ENCODE results near the gene CASP9.
A peak's percentile ranks its signal among the peaks of the same experiment; 100 is the strongest.
"Not testable (repeated sequence)": the region's sequence is repeated elsewhere in the genome, so short reads cannot be mapped to it uniquely, and the experiment has no call there.

Gene CASP9

DNA sequence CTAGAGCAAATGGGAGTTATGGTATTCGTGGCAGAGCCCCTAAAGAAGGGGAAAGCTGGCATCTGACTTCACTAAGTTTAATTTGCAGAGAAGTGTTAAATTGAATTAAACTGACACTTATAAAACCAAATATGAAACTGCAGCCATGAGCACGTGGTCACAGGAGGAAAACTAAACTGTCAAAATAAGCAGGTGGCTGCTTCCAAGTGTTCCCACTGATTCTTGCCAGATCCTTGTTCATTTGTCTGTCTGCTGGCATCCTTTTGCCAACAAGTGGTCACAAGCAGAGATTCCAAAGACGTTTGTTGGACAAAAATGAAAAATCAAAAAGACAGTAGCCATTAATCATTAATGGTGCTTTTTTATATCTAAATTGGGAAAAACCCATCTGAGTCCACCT lies 54.7 kb downstream of the CASP9 start:
- DNase-seq (ENCODE audit: low read depth) = no peak

- DNase-seq (ENCODE audit: low read depth) = no peak
These were observed 55.9 kb downstream of the CASP9 start for GRCh38 chr1:15468145-15468544.

GRCh38 chr1:15466955-15467625 lies 56.9 kb downstream of the CASP9 start:
- not testable (repeated sequence) for DNase-seq (ENCODE audit: low read depth)

DNA sequence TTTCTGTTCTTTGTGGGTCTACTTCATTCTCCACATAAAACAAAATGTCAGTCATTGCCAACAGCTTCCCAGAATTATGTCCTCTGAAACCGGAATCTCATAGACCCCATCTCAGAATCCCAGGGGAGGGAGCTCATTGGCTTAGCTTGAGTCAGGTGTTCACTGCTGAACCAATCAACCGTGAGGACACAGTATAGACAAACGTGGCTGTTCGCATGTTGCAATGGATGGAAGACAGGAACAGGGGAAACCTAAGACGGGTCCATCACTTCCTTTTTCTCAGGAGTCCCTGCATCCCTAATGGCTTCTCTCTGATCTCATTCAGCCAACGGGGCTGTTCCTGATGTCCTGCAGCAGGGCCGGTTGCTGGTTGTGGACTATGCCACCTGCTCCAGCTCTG lies 58.3 kb downstream of the CASP9 start:
- DNase-seq (ENCODE audit: low read depth) = no peak

- DNase-seq (ENCODE audit: low read depth) = not testable (repeated sequence)
These were observed 60.1 kb downstream of the CASP9 start for GRCh38 chr1:15463926-15464322.

DNA sequence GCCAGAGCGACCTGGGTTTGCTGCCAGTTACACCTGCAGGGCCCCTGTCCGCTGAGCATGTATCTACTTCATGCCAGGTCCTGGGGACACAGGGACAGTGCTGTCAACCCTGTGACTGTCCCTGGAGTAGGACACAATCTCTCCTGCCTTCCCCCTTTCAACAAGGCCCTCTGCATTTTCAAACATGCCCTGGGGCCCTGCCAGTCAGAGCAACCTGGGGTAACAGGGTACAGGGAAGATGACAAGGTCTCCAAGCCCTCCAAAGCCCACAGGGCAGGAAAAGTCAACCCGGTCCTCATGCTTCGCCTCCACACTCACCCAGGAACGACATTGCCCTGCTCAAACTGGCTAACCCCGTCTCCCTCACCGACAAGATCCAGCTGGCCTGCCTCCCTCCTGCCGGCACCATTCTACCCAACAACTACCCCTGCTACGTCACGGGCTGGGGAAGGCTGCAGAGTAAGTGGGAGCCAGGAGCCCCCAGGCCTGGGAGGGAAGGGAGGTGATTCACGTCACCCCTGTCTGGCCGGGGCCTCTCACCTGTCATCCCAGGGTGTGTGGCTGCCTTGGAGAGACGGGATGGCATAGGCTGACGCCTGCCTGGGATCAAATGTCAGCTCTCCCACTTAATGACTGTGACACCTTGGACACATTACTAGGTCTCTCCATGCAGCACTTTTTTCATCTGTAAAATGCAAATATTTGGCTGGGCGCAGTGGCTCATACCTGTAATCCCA lies 60.8 kb downstream of the CASP9 start:
- not testable (repeated sequence) for DNase-seq (ENCODE audit: low read depth)

DNA sequence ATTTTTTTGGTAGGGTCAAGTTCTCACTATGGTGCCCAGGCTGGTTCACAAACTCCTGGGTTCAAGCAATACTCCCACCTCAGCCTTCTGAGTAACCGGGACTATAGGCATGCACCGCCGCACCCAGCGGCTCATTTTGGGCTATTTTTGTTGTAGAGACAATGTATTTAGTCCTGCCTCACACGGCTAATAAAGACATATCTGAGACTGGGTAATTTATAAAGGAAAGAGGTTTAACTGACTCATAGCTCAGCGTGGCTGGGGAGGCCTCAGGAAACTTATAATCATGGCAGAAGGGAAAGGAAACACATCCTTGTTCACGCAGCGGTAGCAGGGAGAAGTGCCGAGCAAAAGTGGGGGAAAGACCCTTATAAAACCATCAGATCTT lies 63.3 kb downstream of the CASP9 start:
- DNase-seq (ENCODE audit: low read depth) = no peak

DNA sequence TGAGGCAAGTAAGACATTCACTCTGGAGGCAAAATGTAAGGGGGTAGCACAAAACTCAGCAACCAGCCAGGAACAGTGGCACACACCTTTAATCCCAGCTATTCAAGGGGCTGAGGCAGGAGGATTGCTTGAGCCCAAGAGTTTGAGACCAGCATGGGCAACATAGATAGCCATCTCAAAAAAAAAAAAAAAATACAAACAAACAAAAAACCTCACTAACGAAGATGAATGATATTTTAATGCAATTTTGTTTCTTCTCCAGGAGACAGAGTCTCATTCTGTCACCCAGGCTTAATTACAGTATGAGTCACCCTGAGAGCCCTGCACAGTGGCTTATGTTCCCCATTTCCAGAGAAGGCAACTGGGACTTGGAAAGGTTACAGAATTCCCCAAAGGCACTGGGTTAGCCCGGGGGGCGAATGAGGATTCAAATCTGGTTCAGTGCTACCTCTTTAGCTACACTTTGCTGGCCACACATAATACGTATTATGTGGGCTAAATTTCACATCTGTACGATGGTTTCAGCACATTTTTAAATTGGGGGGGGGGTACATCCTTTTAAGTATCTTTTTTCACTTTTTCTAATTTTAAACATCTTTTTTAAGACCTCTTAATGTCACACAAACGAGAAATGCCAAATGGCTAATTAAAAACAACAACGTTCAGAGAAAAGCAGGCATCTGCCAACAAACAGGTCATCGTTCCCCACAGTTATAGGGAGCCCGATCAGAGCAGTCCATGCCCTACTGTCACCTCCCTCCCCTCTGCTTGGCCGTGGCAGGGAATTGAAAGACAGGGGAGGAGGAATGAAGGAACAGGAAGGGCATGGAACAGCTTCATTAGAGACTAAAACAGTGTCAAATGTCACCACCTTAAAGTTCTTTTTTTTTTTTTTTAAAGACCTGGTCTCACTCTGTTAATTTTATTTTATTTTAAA lies 64.0 kb downstream of the CASP9 start:
- no peak for DNase-seq (ENCODE audit: low read depth)

DNA sequence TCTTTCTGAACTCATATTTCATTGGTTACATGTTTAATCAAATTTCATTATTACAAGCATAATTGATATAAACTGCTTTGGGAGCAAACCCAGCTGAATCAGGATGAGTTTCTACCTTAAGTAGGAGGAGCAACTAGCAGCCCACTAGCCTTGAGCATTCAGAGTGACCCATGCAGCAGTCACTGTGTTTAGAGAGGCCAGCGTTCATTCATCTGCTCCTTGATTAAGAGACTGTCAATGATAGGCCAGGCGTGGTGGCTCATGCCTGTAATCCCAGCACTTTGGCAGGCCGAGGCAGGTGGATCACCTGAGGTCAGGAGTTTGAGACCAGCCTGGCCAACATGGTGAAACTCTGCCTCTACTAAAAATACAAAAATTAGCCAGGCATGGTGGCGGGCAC lies 65.6 kb downstream of the CASP9 start:
- not testable (repeated sequence) for DNase-seq (ENCODE audit: low read depth)

DNA sequence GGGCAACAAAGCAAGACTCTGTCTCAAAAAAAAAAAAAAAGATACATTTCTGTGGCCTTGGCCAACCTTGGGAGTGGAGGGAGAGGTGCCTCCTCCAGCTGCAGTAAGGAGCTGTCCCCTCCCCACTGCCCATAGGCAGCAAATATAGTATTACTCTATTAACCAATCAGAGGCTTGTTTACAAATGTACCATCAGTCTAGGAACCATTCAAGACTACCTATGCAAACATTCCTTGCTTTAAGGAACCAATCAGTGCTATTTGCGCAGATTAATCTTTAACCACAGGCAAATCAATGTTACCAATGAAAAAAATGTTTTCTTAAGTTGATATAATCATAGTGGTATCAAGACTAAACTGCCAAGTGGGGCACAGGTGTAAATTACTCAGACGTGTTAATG lies 66.4 kb downstream of the CASP9 start:
- DNase-seq (ENCODE audit: low read depth) = no peak

- no peak for DNase-seq (ENCODE audit: low read depth)
These were observed 67.6 kb downstream of the CASP9 start, which contains the start of gene CELA2A for GRCh38 chr1:15456313-15456954. Gene CELA2A, plus strand, starts transcription at chr1:15456732. Its CDS starts 22 bp downstream, at chr1:15456754.

GRCh38 chr1:15455522-15455921 lies 68.5 kb downstream of the CASP9 start:
- DNase-seq (ENCODE audit: low read depth) = peak; percentile 38

- DNase-seq (ENCODE audit: low read depth) = peak; percentile 17
These were observed 69.8 kb downstream of the CASP9 start for GRCh38 chr1:15454256-15454655.

GRCh38 chr1:15453734-15454133 lies 70.3 kb downstream of the CASP9 start:
- no peak for DNase-seq (ENCODE audit: low read depth)

DNA sequence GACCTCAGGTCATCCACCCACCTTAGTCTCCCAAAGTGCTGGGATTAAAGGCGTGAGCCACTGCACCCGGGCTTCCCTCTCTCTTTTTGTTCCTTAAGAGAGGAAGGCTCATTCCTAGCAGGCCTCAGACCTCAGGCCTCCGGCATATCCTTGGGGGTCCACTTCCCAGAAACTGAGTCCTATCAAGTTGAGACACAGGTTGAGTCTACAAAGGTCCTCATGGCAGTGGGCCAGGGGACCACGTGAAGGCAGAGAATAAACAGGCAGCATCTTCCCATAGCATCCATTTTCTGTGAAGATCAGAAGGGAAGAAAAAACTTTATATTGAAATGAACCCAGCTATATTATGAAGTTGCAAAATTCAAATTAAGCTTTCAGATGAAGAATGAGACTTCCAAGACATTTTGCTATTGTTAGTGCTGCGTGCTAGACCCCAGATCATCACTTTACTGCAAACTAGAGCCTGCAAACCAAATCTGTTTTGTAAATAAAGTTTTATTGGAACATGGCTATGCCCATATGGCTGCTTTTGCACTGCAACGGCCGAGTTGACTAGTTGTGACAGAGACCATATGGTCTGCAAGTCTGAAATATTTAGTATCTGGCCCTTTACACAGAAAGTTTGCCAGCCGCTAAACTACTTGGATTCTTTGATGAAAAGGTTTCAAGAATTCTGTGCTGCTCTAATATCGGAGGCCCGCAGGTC lies 71.0 kb downstream of the CASP9 start:
- DNase-seq (ENCODE audit: low read depth) = no peak

- no peak for DNase-seq (ENCODE audit: low read depth)
These were observed 71.8 kb downstream of the CASP9 start for GRCh38 chr1:15452216-15452615.

GRCh38 chr1:15451014-15451722 lies 72.8 kb downstream of the CASP9 start:
- no peak for DNase-seq (ENCODE audit: low read depth)

- no peak for DNase-seq (ENCODE audit: low read depth)
These were observed 74.4 kb downstream of the CASP9 start for GRCh38 chr1:15449567-15449966.

DNA sequence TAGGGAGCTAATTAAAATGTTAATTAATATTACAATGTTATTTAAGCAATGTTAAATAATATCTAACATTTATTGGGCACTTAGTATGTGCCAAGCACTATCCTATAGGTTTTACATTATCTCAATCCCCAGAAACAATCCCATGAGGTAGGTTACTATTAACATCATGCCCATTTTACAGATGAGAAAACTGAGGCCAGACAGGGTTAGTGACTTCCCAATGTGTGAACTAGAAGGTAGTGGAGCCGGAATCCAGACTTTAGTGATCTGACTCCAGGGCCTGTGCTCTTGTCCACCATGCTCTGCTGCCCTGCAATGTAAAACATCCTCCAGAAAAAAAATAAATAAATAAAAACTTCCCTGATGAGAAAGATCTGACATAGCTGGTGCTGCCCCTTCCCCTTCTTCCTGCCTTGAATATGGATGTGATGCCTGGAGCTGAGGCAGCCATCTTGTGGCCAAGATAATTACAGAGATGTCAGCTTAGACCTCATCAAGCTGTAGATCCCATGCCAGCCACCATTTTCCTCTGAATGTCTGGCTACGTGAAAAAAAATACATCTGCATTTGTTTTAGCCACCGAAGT lies 75.0 kb downstream of the CASP9 start:
- DNase-seq (ENCODE audit: low read depth) = no peak

- no peak for DNase-seq (ENCODE audit: low read depth)
These were observed 77.8 kb downstream of the CASP9 start for GRCh38 chr1:15446212-15446611.
